GM21390 (cell line): Measurements from ENCODE around the gene MARS1.
A peak's percentile ranks its signal among the peaks of the same experiment; 100 is the strongest.

Experiments used
- ATAC-seq: cut with Tn5 transposase; IDR thresholded peaks from one replicate; pipeline ENCODE4 v1.9.1; 2021; ENCODE audit not compliant: unreplicated experiment

Gene MARS1

GRCh38 chr12:57456737-57457490 lies 31.0 kb upstream of the MARS1 start:
- no peak for ATAC-seq

DNA sequence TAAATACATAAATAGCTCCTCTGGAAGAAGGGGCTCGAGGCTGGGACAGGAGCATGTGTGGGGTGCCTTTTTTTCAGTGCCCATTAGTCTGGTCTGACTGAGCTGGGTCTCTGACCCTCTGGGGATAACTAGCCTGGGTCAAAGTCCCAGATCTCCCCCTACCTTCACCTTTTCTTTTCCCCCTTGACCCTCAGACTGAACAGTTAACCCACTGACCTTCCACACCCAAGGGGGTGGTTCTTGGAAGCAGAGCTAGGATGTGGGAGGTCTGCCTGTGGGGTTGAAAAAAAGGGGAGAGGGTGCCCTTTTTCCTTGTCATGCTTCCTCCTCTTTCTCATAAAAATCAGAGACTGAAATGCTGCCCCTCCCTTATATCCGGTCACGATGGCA lies 29.2 kb upstream of the MARS1 start:
- no peak for ATAC-seq

GRCh38 chr12:57459055-57459749 lies 28.7 kb upstream of the MARS1 start:
- ATAC-seq: peak; percentile 51

DNA sequence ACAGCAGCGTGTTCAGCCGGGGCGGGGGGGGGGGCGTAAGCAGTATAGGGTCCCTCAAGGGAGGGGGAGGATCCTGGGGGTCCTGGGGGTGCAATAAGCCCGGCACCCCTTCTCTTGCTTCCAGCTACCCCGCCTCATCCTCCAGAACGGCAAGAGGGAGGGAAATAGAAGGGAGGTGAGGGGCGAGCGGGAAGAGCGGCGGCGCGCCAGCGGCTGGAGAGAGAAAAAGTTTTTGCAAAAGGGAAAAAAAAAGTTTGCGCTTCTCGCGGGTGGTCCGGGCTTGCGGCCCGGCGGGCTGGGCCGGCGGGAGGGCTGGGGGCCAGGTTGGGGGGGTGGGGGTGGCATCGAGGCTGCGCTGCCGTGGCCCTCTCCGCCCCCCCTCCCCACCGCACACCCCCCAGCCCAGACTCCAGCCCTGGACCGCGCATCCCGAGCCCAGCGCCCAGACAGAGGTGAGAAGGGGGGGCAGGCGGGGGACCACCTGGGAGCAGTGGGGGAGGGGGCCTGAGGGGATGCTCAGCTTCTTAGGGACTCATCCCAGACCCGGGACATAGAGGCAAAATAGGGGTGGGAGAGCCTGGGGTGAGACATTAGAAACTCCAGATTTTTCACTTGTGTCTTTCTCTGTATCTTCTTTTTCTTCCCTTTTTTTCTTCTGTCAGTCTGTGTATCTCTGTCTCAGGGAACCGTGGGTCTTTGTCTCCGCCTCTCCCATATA lies 28.0 kb upstream of the MARS1 start, which contains the start of gene GLI1:
Gene GLI1, plus strand, starts transcription at position 36 of the 718 bp plus-strand sequence. CDS start 3,907 bp downstream, outside the sequence.
- ATAC-seq: no peak

DNA sequence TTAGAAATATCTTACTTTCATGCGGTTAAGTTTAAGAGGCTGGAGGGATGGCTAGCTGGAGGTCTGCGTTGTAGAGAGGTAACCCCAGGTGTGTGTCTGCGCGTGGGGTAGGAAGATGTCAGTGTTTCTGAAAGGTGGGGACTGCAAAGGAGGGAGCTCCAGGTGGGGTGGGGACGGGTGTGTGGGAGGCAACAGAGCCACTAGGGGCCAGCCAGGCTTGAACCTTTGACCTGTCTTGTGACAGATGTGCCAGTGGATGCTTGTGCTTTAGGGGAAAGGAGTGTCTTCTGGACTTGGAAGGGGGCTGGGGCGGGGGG lies 27.4 kb upstream of the MARS1 start:
- ATAC-seq: no peak

DNA sequence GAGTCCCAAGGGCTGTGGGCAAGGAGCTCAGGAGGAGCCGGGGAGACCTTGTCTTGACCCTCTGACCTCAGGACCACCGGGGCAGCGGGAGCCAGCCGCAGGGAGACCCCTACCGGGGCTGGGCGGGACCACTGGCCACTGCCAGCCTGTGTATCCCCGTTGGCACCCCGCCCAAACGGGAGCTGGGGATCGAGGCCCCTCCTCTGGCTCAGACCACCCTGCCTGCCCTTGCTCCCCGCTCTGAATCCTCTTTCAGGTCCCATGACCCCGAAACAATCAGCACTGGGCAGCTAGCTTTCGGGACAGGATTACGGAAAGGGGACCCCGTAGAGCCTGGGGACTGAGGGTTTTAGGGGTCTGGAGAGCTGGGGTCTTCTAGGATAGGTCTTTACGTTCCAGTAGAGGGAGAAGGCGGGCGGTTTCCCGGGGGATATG lies 27.0 kb upstream of the MARS1 start:
- ATAC-seq: no peak

- no peak for ATAC-seq
Observed at GRCh38 chr12:57461276-57461916, 26.5 kb upstream of the MARS1 start.

DNA sequence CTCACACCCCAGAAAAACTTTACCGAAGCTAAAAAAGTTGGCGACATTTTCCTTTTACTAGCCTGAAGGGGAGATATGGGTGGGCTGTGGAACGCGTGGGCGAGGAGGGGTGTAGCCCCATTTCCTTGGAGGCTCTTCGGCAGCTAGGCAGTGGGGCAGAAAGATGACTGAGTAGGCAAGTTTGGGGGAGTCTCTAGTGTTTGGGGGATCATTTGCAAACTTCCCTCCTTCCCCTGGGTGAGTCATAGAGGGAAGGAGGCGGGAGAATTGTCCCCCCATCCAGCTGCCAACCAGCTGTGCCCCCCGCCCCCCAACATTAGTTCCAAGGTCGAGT lies 26.0 kb upstream of the MARS1 start:
- ATAC-seq: no peak

DNA sequence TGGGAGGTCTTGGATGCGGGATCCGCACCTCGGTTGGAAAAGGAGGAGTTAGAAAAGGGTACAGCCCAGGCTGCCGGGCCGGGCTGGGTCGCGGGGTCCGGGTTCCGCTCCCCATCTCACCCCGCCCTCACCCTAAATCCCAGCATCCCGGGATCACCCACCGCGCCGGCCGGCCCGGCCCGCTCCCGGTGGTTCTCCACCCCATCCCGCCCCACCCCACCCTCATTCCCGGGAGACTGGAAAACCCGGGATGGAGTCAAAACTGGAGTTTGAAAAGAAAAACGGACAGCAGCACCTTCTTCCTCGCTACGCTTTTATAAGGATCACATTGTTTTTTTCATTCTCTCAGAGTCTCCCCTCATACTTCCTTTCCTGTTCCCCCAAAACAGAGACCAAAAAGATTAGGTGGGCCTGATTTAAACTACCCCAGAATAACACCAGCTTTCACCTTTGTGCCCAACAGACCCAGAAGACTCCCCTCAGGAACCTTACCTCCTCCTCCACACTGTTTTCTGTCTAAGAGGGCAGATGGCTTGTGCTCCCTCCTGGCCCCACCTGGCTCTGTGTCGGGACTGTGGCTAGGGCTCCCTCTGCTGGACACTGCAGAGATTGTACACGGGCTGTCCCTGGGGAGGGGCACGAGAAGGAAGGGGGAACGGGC lies 25.5 kb upstream of the MARS1 start:
- ATAC-seq: peak; percentile 67

GRCh38 chr12:57462912-57463253 lies 25.0 kb upstream of the MARS1 start:
- no peak for ATAC-seq

- no peak for ATAC-seq
Observed at GRCh38 chr12:57464569-57464968, 23.3 kb upstream of the MARS1 start.

GRCh38 chr12:57465030-57465746 lies 22.7 kb upstream of the MARS1 start:
- ATAC-seq: no peak

GRCh38 chr12:57465747-57466505 lies 21.9 kb upstream of the MARS1 start:
- no peak for ATAC-seq

GRCh38 chr12:57467212-57467874 lies 20.5 kb upstream of the MARS1 start:
- no peak for ATAC-seq

- no peak for ATAC-seq
Observed at GRCh38 chr12:57467915-57468314, 20.0 kb upstream of the MARS1 start.

DNA sequence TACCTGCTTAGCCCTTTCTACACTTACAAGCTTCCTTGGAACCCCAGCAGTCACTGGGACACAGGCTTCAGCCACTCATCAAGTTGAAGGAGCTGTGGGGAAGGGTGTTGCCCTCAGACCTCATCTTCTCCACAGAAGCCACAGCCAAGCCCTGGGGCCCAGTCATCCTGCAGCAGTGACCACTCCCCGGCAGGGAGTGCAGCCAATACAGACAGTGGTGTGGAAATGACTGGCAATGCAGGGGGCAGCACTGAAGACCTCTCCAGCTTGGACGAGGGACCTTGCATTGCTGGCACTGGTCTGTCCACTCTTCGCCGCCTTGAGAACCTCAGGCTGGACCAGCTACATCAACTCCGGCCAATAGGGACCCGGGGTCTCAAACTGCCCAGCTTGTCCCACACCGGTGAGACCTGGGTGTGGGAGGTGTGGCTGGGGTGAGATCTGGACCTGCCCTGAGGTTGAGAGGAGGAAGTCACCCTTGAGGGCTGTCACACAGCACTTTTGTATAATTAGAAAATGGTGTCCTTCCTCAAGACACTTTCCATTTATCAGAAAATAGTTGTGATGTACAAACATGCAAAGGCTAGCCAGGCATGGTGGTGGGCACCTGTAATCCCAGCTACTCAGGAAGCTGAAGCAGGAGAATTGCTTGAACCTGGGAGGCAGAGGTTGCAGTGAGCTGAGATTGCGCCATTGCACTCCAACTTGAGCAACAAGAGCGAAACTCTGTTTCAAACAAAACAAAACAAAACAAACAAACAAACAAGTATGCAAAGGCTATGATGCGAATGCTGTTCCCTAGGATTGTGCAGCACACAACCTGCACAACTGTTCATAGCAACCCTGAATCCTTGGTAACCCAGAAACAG lies 18.3 kb upstream of the MARS1 start:
- ATAC-seq: no peak

- ATAC-seq: no peak
Observed at GRCh38 chr12:57470286-57470969, 17.4 kb upstream of the MARS1 start.
